ENCODE data around the gene SLC2A13.

SLC2A13 gene

GRCh38 chr12:39975374-39975918 lies 130.4 kb downstream of the SLC2A13 start:
- Histone ChIP-seq H3K4me3 (ENCODE audit: low read length, poor library complexity, severe bottlenecking) (no peak overlapping the region), H3K27me3 (ENCODE audit: insufficient read depth, low read length, poor library complexity, severe bottlenecking) (no peaks in the 10 kb centered on the region), H3K4me1 (ENCODE audit: insufficient read depth, low read length, poor library complexity, severe bottlenecking) (no peaks in the 10 kb centered on the region), H4K20me1 (ENCODE audit: insufficient read depth, low read length, poor library complexity, severe bottlenecking) (no peaks in the 10 kb centered on the region), H3K36me3 (ENCODE audit: insufficient read depth, low read length) (no peaks in the 10 kb centered on the region), H3K79me2 (ENCODE audit: insufficient read depth, low read length) (no peaks in the 10 kb centered on the region), H2AFZ (ENCODE audit: low read length) (no peak overlapping the region), H3K9me2 (replicated peaks; ENCODE audit: low read depth, low read length) (no peaks in the 10 kb centered on the region), H3K4me2 (ENCODE audit: low read depth, low read length, poor library complexity, severe bottlenecking) (no peak overlapping the region), H3K9ac (ENCODE audit: low read depth, low read length, poor library complexity, severe bottlenecking) (no peak overlapping the region), H3F3A (ENCODE audit: low read depth) (no peaks in the 10 kb centered on the region), H3K9me3 (ENCODE audit: insufficient read depth, low read depth, low read length) (no peaks in the 10 kb centered on the region)
- TF ChIP-seq CTCF (conservative IDR thresholded peaks at IDR 0.05; ENCODE audit: low read length) (no peak), EZH2phosphoT487 (IDR thresholded peaks at IDR 0.05; ENCODE audit: borderline replicate concordance) (no peak)

GRCh38 chr12:39972119-39972518 lies 133.8 kb downstream of the SLC2A13 start:
- Histone ChIP-seq H3K9me3 (ENCODE audit: insufficient read depth, low read depth, low read length) (no peaks in the 10 kb centered on the region), H3K36me3 (ENCODE audit: insufficient read depth, low read length) (no peaks in the 10 kb centered on the region), H3K79me2 (ENCODE audit: insufficient read depth, low read length) (no peaks in the 10 kb centered on the region), H3K4me3 (ENCODE audit: low read length, poor library complexity, severe bottlenecking) (no peak overlapping the region), H3K9ac (ENCODE audit: low read depth, low read length, poor library complexity, severe bottlenecking) (no peak overlapping the region), H3K9me2 (replicated peaks; ENCODE audit: low read depth, low read length) (no peaks in the 10 kb centered on the region), H3K27me3 (ENCODE audit: insufficient read depth, low read length, poor library complexity, severe bottlenecking) (no peaks in the 10 kb centered on the region), H3K4me1 (ENCODE audit: insufficient read depth, low read length, poor library complexity, severe bottlenecking) (no peaks in the 10 kb centered on the region), H2AFZ (ENCODE audit: low read length) (no peak overlapping the region), H3K4me2 (ENCODE audit: low read depth, low read length, poor library complexity, severe bottlenecking) (no peak overlapping the region), H4K20me1 (ENCODE audit: insufficient read depth, low read length, poor library complexity, severe bottlenecking) (no peaks in the 10 kb centered on the region), H3F3A (ENCODE audit: low read depth) (no peaks in the 10 kb centered on the region)
- TF ChIP-seq EZH2phosphoT487 (IDR thresholded peaks at IDR 0.05; ENCODE audit: borderline replicate concordance): no peak
- TF ChIP-seq CTCF (conservative IDR thresholded peaks at IDR 0.05; ENCODE audit: low read length): no peak

- Histone ChIP-seq H3K9me3 (ENCODE audit: insufficient read depth, low read depth, low read length) (no peaks in the 10 kb centered on the region), H3K79me2 (ENCODE audit: insufficient read depth, low read length) (no peaks in the 10 kb centered on the region), H3K4me2 (ENCODE audit: low read depth, low read length, poor library complexity, severe bottlenecking) (no peak overlapping the region), H3K4me1 (ENCODE audit: insufficient read depth, low read length, poor library complexity, severe bottlenecking) (no peaks in the 10 kb centered on the region), H3K36me3 (ENCODE audit: insufficient read depth, low read length) (no peaks in the 10 kb centered on the region), H3K9me2 (replicated peaks; ENCODE audit: low read depth, low read length) (no peaks in the 10 kb centered on the region), H3K4me3 (ENCODE audit: low read length, poor library complexity, severe bottlenecking) (no peak overlapping the region), H3F3A (ENCODE audit: low read depth) (no peaks in the 10 kb centered on the region), H3K27me3 (ENCODE audit: insufficient read depth, low read length, poor library complexity, severe bottlenecking) (no peaks in the 10 kb centered on the region), H3K9ac (ENCODE audit: low read depth, low read length, poor library complexity, severe bottlenecking) (no peak overlapping the region), H2AFZ (ENCODE audit: low read length) (no peak overlapping the region), H4K20me1 (ENCODE audit: insufficient read depth, low read length, poor library complexity, severe bottlenecking) (no peaks in the 10 kb centered on the region)
- TF ChIP-seq CTCF (conservative IDR thresholded peaks at IDR 0.05; ENCODE audit: low read length): no peak
Measured at GRCh38 chr12:39971348-39971747, 134.5 kb downstream of the SLC2A13 start.
